D721Med (cell line): ENCODE results near the gene HSFX3.
"Not testable (repeated sequence)": the region's sequence is repeated elsewhere in the genome, so short reads cannot be mapped to it uniquely, and the experiment has no call there.

Experiments
- DNase-seq: peaks from one replicate; pipeline ENCODE4 v3.0.0; 2011; ENCODE audit warnings: low spot score; ENCODE audit not compliant: insufficient read length
- FAIRE-seq: peaks from 2 replicates; lab custom pipeline; 2011; peaks lifted over from hg19 to GRCh38; lab: Jason Lieb, UNC
- CTCF ChIP-seq: IDR thresholded peaks from 2 replicates; pipeline ENCODE4 v1.5.1; 2012; ENCODE audit warnings: mild to moderate bottlenecking, control low read depth; ENCODE audit not compliant: insufficient read depth; ENCODE audit errors: missing control alignments

The HSFX3 gene

GRCh38 chrX:149569770-149570169 is 20.0 kb upstream of the HSFX3 start:
- TF ChIP-seq CTCF: no peak
- FAIRE-seq (no peak), DNase-seq (no peak)

- no peak for TF ChIP-seq CTCF
- DNase-seq (no peak), FAIRE-seq (no peak)
Observed at GRCh38 chrX:149568701-149569296, 19.1 kb upstream of the HSFX3 start.

GRCh38 chrX:149567621-149568417 is 18.1 kb upstream of the HSFX3 start:
- FAIRE-seq (no peak), DNase-seq (no peak)
- TF ChIP-seq CTCF: no peak

DNA sequence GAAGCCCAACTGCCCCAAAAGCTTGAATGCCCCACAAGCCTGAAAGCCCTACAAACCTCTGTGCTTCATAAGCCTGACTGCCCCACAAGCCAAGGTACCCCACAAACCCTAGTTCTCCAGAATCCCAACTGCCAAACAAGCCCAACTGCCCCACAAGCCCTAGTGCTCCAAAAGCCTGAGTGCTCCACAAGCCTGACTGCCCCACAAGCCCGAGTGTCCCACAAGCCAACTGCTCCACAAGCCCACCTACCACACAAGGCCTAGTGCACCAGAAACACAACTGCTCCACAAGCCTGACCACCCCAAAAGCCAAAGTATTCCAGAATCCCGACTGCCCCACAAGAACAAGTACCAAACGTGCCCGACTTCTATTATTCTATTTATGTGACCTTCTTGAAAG is 13.6 kb upstream of the HSFX3 start:
- FAIRE-seq (no peak), DNase-seq (no peak)
- no peak for TF ChIP-seq CTCF

DNA sequence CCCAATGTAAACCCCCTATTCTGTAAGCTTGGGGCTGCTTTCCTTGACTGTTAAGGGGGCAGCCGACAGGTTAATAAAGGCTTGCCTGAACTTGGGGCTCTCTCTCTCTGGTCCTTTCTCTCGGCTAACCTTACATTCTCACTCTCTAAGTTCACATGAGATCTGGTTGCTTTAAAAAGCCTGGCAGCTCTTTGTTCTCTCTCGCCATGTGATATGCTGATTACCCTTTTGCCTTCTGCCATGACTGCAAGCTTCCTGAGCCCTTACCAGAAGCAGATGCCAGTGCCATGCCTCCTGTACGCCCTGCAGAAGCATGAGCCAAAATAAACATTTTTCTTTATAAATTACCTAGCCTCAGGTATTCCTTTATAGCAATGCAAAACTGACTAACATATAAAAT is 5.5 kb upstream of the HSFX3 start:
- FAIRE-seq, DNase-seq: not testable (repeated sequence)

- DNase-seq, FAIRE-seq: not testable (repeated sequence)
Observed at GRCh38 chrX:149551939-149552248, 2.2 kb upstream of the HSFX3 start.

DNA sequence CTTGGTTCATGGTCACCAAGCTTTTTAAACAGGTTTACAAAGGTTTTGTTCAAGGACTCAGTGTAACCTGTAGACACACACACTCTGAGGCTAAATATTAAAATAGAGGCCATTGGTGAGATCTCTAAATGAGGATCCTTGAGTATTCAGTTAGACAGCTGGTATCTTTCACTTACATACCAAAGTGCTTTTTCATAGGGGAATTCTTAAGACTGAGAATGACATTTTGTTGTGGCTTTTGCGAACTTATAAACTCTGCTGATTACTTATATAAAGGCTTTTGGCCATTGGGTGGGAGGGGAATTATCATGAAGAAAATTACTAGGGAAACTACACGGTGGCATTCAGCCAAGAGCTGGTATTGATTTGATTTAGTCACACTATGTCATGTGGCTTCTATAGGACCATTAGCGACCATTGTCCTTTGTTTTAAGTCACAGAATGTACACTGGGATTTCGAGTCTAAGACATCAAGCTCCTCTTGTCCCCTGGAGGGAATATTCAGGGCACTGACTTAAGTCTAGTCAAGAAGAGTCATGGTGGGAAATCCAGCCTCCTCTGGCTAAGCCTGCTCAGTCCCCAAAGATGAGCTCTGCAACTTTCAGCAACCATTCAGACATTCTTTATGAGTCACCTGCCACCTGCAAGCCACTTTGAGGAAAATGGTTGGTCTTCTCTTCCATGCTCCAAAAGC is 1.7 kb upstream of the HSFX3 start:
- not testable (repeated sequence) for DNase-seq, FAIRE-seq

DNA sequence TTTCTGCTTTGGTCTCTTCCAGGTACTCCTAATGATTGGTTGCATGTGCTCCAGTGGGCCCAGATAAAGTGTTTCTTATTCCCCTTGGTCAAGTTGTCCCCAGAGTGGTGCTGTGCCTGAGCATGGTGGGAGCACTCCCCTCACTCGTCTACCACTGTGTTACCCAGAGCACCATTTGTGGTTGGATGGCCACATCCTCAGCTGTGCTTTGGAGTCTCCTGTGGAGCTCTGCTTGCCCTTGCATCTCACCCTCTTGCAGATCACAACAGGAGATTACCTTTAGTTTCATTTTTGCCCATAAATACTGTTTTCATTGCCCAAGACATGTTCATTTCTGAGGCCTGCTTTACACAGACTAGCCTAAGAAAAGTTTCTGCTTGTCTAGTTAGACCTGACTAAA is 730 bp upstream of the HSFX3 start:
- FAIRE-seq, DNase-seq: not testable (repeated sequence)

GRCh38 chrX:149547782-149548181 is 1.9 kb downstream of the HSFX3 start:
- FAIRE-seq, DNase-seq: not testable (repeated sequence)

GRCh38 chrX:149546962-149547361 is 2.8 kb downstream of the HSFX3 start:
- DNase-seq, FAIRE-seq: not testable (repeated sequence)
